ENCODE data around the gene IZUMO2.

The IZUMO2 gene

GRCh38 chr19:50203281-50204080, 40.4 kb upstream of the IZUMO2 start, which contains the start of gene MYH14:
Gene MYH14, plus strand, starts transcription at chr19:50203622. Its CDS starts 6,744 bp downstream, at chr19:50210366.
- Histone ChIP-seq H3K23ac (ENCODE audit: low read length in 2 of 2) (no peak within 1 kb of the TSS), H3K14ac (ENCODE audit: low read length in 2 of 2) (no peak within 1 kb of the TSS), H3K27me3 (ENCODE audit: control insufficient read depth in 1 of 2, insufficient read depth in 1 of 2, low read length in 2 of 2) (peaks cover 15 to 49% of the 10 kb centered on the region in 2 experiments), H3K79me1 (replicated peaks; ENCODE audit: low read length, poor library complexity, severe bottlenecking) (no peaks in the 10 kb centered on the region), H3K9ac (ENCODE audit: low read length) (no peak within 1 kb of the TSS), H3K18ac (ENCODE audit: low read depth in 1 of 2, low read length in 2 of 2) (no peak within 1 kb of the TSS), H3K36me3 (ENCODE audit: control insufficient read depth in 1 of 2, insufficient read depth in 2 of 2, low read depth in 1 of 2, low read length in 2 of 2) (no peaks in the 10 kb centered on the region), H3K4me2 (ENCODE audit: low read length, poor library complexity, severe bottlenecking) (no peak within 1 kb of the TSS), H2BK15ac (ENCODE audit: low read depth, poor library complexity, severe bottlenecking) (no peak within 1 kb of the TSS), H3K4ac (ENCODE audit: low read depth in 1 of 2, low read length in 2 of 2) (no peak within 1 kb of the TSS), H2BK120ac (ENCODE audit: low read depth, low read length) (no peak within 1 kb of the TSS), H3K4me1 (ENCODE audit: control insufficient read depth, insufficient read depth, low read depth, low read length) (peaks cover 3% of the 10 kb centered on the region), H3K4me3 (ENCODE audit: insufficient read depth in 1 of 2, low read depth in 1 of 2, low read length in 2 of 2) (no peak within 1 kb of the TSS), H4K91ac (ENCODE audit: low read length) (no peak within 1 kb of the TSS), H2BK5ac (ENCODE audit: low read depth, low read length, poor library complexity, severe bottlenecking) (no peak within 1 kb of the TSS), H3K9me3 (ENCODE audit: control insufficient read depth, low read length) (no peaks in the 10 kb centered on the region), H3K27ac (ENCODE audit: low read length, poor library complexity, severe bottlenecking) (no peak within 1 kb of the TSS), H2BK12ac (ENCODE audit: low read length in 2 of 2) (no peak within 1 kb of the TSS), H4K8ac (ENCODE audit: low read length) (no peak within 1 kb of the TSS), H2AFZ (ENCODE audit: low read depth, low read length) (no peak within 1 kb of the TSS), H2AK5ac (ENCODE audit: low read length, severe bottlenecking) (no peak within 1 kb of the TSS)
- DNase-seq = no peak
- 7% methylated on average over 65 of the region's 78 CpGs for WGBS

- Histone ChIP-seq H3K18ac (ENCODE audit: low read depth in 1 of 2, low read length in 2 of 2) (no peak overlapping the region), H3K36me3 (ENCODE audit: control insufficient read depth in 1 of 2, insufficient read depth in 2 of 2, low read depth in 1 of 2, low read length in 2 of 2) (no peaks in the 10 kb centered on the region), H3K4me2 (ENCODE audit: low read length, poor library complexity, severe bottlenecking) (no peak overlapping the region), H3K9ac (ENCODE audit: low read length) (no peak overlapping the region), H2BK15ac (ENCODE audit: low read depth, poor library complexity, severe bottlenecking) (no peak overlapping the region), H3K14ac (ENCODE audit: low read length in 2 of 2) (no peak overlapping the region), H3K23ac (ENCODE audit: low read length in 2 of 2) (no peak overlapping the region), H2BK120ac (ENCODE audit: low read depth, low read length) (no peak overlapping the region), H3K4ac (ENCODE audit: low read depth in 1 of 2, low read length in 2 of 2) (no peak overlapping the region), H4K8ac (ENCODE audit: low read length) (no peak overlapping the region), H3K79me1 (replicated peaks; ENCODE audit: low read length, poor library complexity, severe bottlenecking) (no peaks in the 10 kb centered on the region), H2BK5ac (ENCODE audit: low read depth, low read length, poor library complexity, severe bottlenecking) (no peak overlapping the region), H3K27me3 (ENCODE audit: control insufficient read depth in 1 of 2, insufficient read depth in 1 of 2, low read length in 2 of 2) (peaks cover 15 to 49% of the 10 kb centered on the region in 2 experiments), H4K91ac (ENCODE audit: low read length) (no peak overlapping the region), H3K27ac (ENCODE audit: low read length, poor library complexity, severe bottlenecking) (no peak overlapping the region), H2AFZ (ENCODE audit: low read depth, low read length) (no peak overlapping the region), H3K4me3 (ENCODE audit: insufficient read depth in 1 of 2, low read depth in 1 of 2, low read length in 2 of 2) (no peak overlapping the region), H3K9me3 (ENCODE audit: control insufficient read depth, low read length) (no peaks in the 10 kb centered on the region), H2BK12ac (ENCODE audit: low read length in 2 of 2) (no peak overlapping the region), H3K4me1 (ENCODE audit: control insufficient read depth, insufficient read depth, low read depth, low read length) (peaks cover 3% of the 10 kb centered on the region), H2AK5ac (ENCODE audit: low read length, severe bottlenecking) (no peak overlapping the region)
- no peak for DNase-seq
- WGBS = 41% methylated on average over 18 of the region's 18 CpGs
Measured at GRCh38 chr19:50202962-50203280, 39.8 kb upstream of the IZUMO2 start.

GRCh38 chr19:50202386-50202785, 39.3 kb upstream of the IZUMO2 start:
- H3K23ac ChIP-seq (ENCODE audit: low read length in 2 of 2) = no peak overlapping the region
- no peak overlapping the region for H3K9ac ChIP-seq (ENCODE audit: low read length)
- peaks cover 15 to 49% of the 10 kb centered on the region in 2 experiments for H3K27me3 ChIP-seq (ENCODE audit: control insufficient read depth in 1 of 2, insufficient read depth in 1 of 2, low read length in 2 of 2)

GRCh38 chr19:50199259-50199555, 36.1 kb upstream of the IZUMO2 start:
- H2BK5ac ChIP-seq (ENCODE audit: low read depth, low read length, poor library complexity, severe bottlenecking) = no peak overlapping the region
- H3K9ac ChIP-seq (ENCODE audit: low read length) = no peak overlapping the region
- WGBS = 58% methylated on average over 5 of the region's 5 CpGs

More at GRCh38 chr19:50202386-50202785, 39.3 kb upstream of the IZUMO2 start:
- Histone ChIP-seq H4K8ac (ENCODE audit: low read length) (no peak overlapping the region), H2AFZ (ENCODE audit: low read depth, low read length) (no peak overlapping the region), H3K4me2 (ENCODE audit: low read length, poor library complexity, severe bottlenecking) (no peak overlapping the region), H2BK12ac (ENCODE audit: low read length in 2 of 2) (no peak overlapping the region), H2BK5ac (ENCODE audit: low read depth, low read length, poor library complexity, severe bottlenecking) (no peak overlapping the region), H2BK120ac (ENCODE audit: low read depth, low read length) (no peak overlapping the region), H3K14ac (ENCODE audit: low read length in 2 of 2) (no peak overlapping the region), H3K4me3 (ENCODE audit: insufficient read depth in 1 of 2, low read depth in 1 of 2, low read length in 2 of 2) (no peak overlapping the region), H4K91ac (ENCODE audit: low read length) (no peak overlapping the region), H3K4me1 (ENCODE audit: control insufficient read depth, insufficient read depth, low read depth, low read length) (peaks cover 3% of the 10 kb centered on the region), H2BK15ac (ENCODE audit: low read depth, poor library complexity, severe bottlenecking) (no peak overlapping the region), H3K18ac (ENCODE audit: low read depth in 1 of 2, low read length in 2 of 2) (no peak overlapping the region), H2AK5ac (ENCODE audit: low read length, severe bottlenecking) (no peak overlapping the region), H3K36me3 (ENCODE audit: control insufficient read depth in 1 of 2, insufficient read depth in 2 of 2, low read depth in 1 of 2, low read length in 2 of 2) (no peaks in the 10 kb centered on the region), H3K27ac (ENCODE audit: low read length, poor library complexity, severe bottlenecking) (no peak overlapping the region), H3K4ac (ENCODE audit: low read depth in 1 of 2, low read length in 2 of 2) (no peak overlapping the region), H3K9me3 (ENCODE audit: control insufficient read depth, low read length) (no peaks in the 10 kb centered on the region), H3K79me1 (replicated peaks; ENCODE audit: low read length, poor library complexity, severe bottlenecking) (no peaks in the 10 kb centered on the region)
- WGBS = 87% methylated on average over 3 of the region's 3 CpGs
- DNase-seq = no peak

More at GRCh38 chr19:50199259-50199555, 36.1 kb upstream of the IZUMO2 start:
- Histone ChIP-seq H3K27ac (ENCODE audit: low read length, poor library complexity, severe bottlenecking) (no peak overlapping the region), H3K79me1 (replicated peaks; ENCODE audit: low read length, poor library complexity, severe bottlenecking) (no peaks in the 10 kb centered on the region), H3K18ac (ENCODE audit: low read depth in 1 of 2, low read length in 2 of 2) (no peak overlapping the region), H2BK12ac (ENCODE audit: low read length in 2 of 2) (no peak overlapping the region), H3K23ac (ENCODE audit: low read length in 2 of 2) (no peak overlapping the region), H3K14ac (ENCODE audit: low read length in 2 of 2) (no peak overlapping the region), H2AFZ (ENCODE audit: low read depth, low read length) (no peak overlapping the region), H2BK120ac (ENCODE audit: low read depth, low read length) (no peak overlapping the region), H2AK5ac (ENCODE audit: low read length, severe bottlenecking) (no peak overlapping the region), H3K4me2 (ENCODE audit: low read length, poor library complexity, severe bottlenecking) (no peak overlapping the region), H3K4me3 (ENCODE audit: insufficient read depth in 1 of 2, low read depth in 1 of 2, low read length in 2 of 2) (no peak overlapping the region), H4K8ac (ENCODE audit: low read length) (no peak overlapping the region), H3K9me3 (ENCODE audit: control insufficient read depth, low read length) (no peaks in the 10 kb centered on the region), H3K4me1 (ENCODE audit: control insufficient read depth, insufficient read depth, low read depth, low read length) (peaks cover 3% of the 10 kb centered on the region), H4K91ac (ENCODE audit: low read length) (no peak overlapping the region), H3K4ac (ENCODE audit: low read depth in 1 of 2, low read length in 2 of 2) (no peak overlapping the region), H3K36me3 (ENCODE audit: control insufficient read depth in 1 of 2, insufficient read depth in 2 of 2, low read depth in 1 of 2, low read length in 2 of 2) (no peaks in the 10 kb centered on the region), H2BK15ac (ENCODE audit: low read depth, poor library complexity, severe bottlenecking) (no peak overlapping the region), H3K27me3 (ENCODE audit: control insufficient read depth in 1 of 2, insufficient read depth in 1 of 2, low read length in 2 of 2) (peaks cover 8 to 32% of the 10 kb centered on the region in 2 experiments)
- no peak for DNase-seq

All from mesenchymal stem cell (in vitro differentiated cells and primary cell).